ENCODE results near the gene MSL3B.

MSL3B gene

GRCh38 chr2:233818639-233819621 is 49.3 kb downstream of the MSL3B start:
- DNase-seq (ENCODE audit: low read depth in 1 of 2, low spot score in 1 of 2) = no peak

- no peak for DNase-seq (ENCODE audit: low read depth in 1 of 2, low spot score in 1 of 2)
These were observed 50.1 kb downstream of the MSL3B start for GRCh38 chr2:233817995-233818638.

- DNase-seq (ENCODE audit: low read depth in 1 of 2, low spot score in 1 of 2) = no peak
These were observed 50.8 kb downstream of the MSL3B start for GRCh38 chr2:233817361-233817911.

GRCh38 chr2:233816771-233817170 is 51.4 kb downstream of the MSL3B start:
- no peak for DNase-seq (ENCODE audit: low read depth in 1 of 2, low spot score in 1 of 2)

GRCh38 chr2:233816334-233816733 is 51.9 kb downstream of the MSL3B start:
- DNase-seq (ENCODE audit: low read depth in 1 of 2, low spot score in 1 of 2) = no peak

- DNase-seq (ENCODE audit: low read depth in 1 of 2, low spot score in 1 of 2) = no peak
These were observed 52.3 kb downstream of the MSL3B start for GRCh38 chr2:233815861-233816260.

All from stimulated activated CD4-positive, alpha-beta T cell treated with anti-CD3 and anti-CD28 coated beads, Interleukin-15, amount 100 ng/mL, for 1 hour (primary cell).